A172 (cell line): ENCODE results near the gene ZFR2. TPM values are rescaled to one million over a fixed set of nuclear protein-coding genes. Genes with fewer than 3 reads are reported as not detected.
"Not testable (repeated sequence)": the region's sequence is repeated elsewhere in the genome, so short reads cannot be mapped to it uniquely, and the experiment has no call there.

ENCODE experiments used
- DNase-seq: peaks from one replicate; pipeline ENCODE4 v3.0.0-alpha.2; 2015; ENCODE audit warnings: low spot score
- total RNA-seq: library from RNA; depleted of rRNA; stranded (reverse); fragments of >200 nt; shearing (Covaris generic); gene quantifications from 2 replicates; pipeline ENCODE4 v1.2.3, GENCODE V29; 2014

The ZFR2 gene
- total RNA-seq, 1 experiment from 2014 or later = not detected

GRCh38 chr19:3874695-3875094, 5.9 kb upstream of the ZFR2 start:
- DNase-seq = not testable (repeated sequence)

- no peak for DNase-seq
These were observed 4.3 kb upstream of the ZFR2 start for GRCh38 chr19:3873151-3873550.

- DNase-seq = no peak
These were observed 668 bp downstream of the ZFR2 start for GRCh38 chr19:3867971-3868769.

- DNase-seq = no peak
These were observed 1.8 kb downstream of the ZFR2 start for GRCh38 chr19:3866910-3867638.

GRCh38 chr19:3863648-3864047, 5.2 kb downstream of the ZFR2 start:
- DNase-seq = no peak

- DNase-seq = no peak
These were observed 5.9 kb downstream of the ZFR2 start for GRCh38 chr19:3862826-3863500.

- no peak for DNase-seq
These were observed 8.3 kb downstream of the ZFR2 start for GRCh38 chr19:3860499-3860898.

- DNase-seq = no peak
These were observed 11.3 kb downstream of the ZFR2 start for GRCh38 chr19:3857449-3858003.

- peak; percentile 74 for DNase-seq
These were observed 13.5 kb downstream of the ZFR2 start for GRCh38 chr19:3855320-3855719.

GRCh38 chr19:3852614-3853254, 16.1 kb downstream of the ZFR2 start:
- DNase-seq = peak; percentile 99

- no peak for DNase-seq
These were observed 16.7 kb downstream of the ZFR2 start for GRCh38 chr19:3852177-3852511.

GRCh38 chr19:3851254-3852176, 17.3 kb downstream of the ZFR2 start:
- peak; percentile 98 for DNase-seq

GRCh38 chr19:3850320-3850972, 18.4 kb downstream of the ZFR2 start:
- no peak for DNase-seq

GRCh38 chr19:3849787-3850186, 19.1 kb downstream of the ZFR2 start:
- no peak for DNase-seq

GRCh38 chr19:3849092-3849491, 19.7 kb downstream of the ZFR2 start:
- peak; percentile 71 for DNase-seq

GRCh38 chr19:3844596-3844995, 24.2 kb downstream of the ZFR2 start:
- peak; percentile 71 for DNase-seq

GRCh38 chr19:3842948-3843347, 25.9 kb downstream of the ZFR2 start:
- DNase-seq = no peak

GRCh38 chr19:3840804-3841203, 28.0 kb downstream of the ZFR2 start:
- no peak for DNase-seq

GRCh38 chr19:3839941-3840340, 28.9 kb downstream of the ZFR2 start:
- no peak for DNase-seq

- DNase-seq = no peak
These were observed 30.2 kb downstream of the ZFR2 start for GRCh38 chr19:3838661-3839060.
